ENCODE data around the gene TMEM181.

TMEM181 gene

DNA sequence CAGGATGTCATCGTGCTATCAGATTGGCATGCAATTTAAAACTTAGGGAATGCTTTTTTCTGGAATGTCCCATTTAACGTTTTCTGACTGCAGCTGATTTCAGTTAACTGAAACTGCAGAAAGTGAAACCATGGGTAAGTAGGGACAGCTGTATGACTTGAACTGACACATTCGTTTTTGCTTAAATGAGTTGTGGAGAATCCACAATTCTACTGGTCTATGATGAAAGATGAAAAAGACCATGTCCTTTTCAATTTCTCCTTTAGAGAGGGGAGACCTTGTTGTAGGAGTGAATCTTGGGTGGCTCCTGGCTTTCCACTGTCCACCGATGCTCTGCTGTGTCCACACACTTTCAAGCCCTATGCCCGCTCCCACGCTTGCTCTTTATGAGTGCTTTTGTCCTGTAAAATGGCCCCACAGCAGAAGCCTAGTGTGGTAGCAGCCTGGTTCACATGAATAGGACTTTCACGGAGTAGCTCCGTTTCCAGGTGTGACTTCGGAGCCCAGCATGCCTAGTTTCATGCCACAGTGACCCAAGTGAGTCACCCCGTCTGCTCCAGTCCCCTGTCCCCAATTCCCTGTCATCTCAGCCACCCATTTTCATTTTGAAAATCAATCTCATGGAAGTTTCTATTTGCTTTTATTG is 62.8 kb downstream of the TMEM181 start:
- H3K79me2 ChIP-seq (ENCODE audit: insufficient read depth, low read depth): no peaks in the 10 kb centered on the region
- TF ChIP-seq, protein P1, sequence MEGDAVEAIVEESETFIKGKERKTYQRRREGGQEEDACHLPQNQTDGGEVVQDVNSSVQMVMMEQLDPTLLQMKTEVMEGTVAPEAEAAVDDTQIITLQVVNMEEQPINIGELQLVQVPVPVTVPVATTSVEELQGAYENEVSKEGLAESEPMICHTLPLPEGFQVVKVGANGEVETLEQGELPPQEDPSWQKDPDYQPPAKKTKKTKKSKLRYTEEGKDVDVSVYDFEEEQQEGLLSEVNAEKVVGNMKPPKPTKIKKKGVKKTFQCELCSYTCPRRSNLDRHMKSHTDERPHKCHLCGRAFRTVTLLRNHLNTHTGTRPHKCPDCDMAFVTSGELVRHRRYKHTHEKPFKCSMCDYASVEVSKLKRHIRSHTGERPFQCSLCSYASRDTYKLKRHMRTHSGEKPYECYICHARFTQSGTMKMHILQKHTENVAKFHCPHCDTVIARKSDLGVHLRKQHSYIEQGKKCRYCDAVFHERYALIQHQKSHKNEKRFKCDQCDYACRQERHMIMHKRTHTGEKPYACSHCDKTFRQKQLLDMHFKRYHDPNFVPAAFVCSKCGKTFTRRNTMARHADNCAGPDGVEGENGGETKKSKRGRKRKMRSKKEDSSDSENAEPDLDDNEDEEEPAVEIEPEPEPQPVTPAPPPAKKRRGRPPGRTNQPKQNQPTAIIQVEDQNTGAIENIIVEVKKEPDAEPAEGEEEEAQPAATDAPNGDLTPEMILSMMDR (conservative IDR thresholded peaks at IDR 0.05; ENCODE audit: low read depth, low read length): no peak
- no peak overlapping the region for H3K4me2 ChIP-seq

GRCh38 chr6:158624684-158625682 is 65.1 kb downstream of the TMEM181 start:
- Histone ChIP-seq H3K4me2 (no peak overlapping the region), H3K79me2 (ENCODE audit: insufficient read depth, low read depth) (no peaks in the 10 kb centered on the region), H3K27me3 (ENCODE audit: insufficient read depth, low read depth) (no peaks in the 10 kb centered on the region), H3K27ac (no peak overlapping the region), H3K4me3 (IDR thresholded peaks at IDR 0.05; ENCODE audit: insufficient read depth, low read depth, low read length) (no peak overlapping the region), H4K20me1 (ENCODE audit: insufficient read depth) (no peaks in the 10 kb centered on the region), H3K36me3 (ENCODE audit: insufficient read depth) (no peaks in the 10 kb centered on the region), H3K9ac (no peak overlapping the region), H3K4me1 (ENCODE audit: low read depth, poor library complexity, severe bottlenecking) (peaks cover 19% of the 10 kb centered on the region), H2AFZ (ENCODE audit: low read depth) (no peak overlapping the region)
- TF ChIP-seq, protein P1 (conservative IDR thresholded peaks at IDR 0.05; ENCODE audit: low read depth, low read length): no peak

More for the DNA sequence above, 62.8 kb downstream of the TMEM181 start:
- H3K27ac ChIP-seq: no peak overlapping the region
- no peak overlapping the region for H3K9ac ChIP-seq
- H3K4me1 ChIP-seq (ENCODE audit: low read depth, poor library complexity, severe bottlenecking): peaks cover 8% of the 10 kb centered on the region
- H4K20me1 ChIP-seq (ENCODE audit: insufficient read depth): no peaks in the 10 kb centered on the region
- H2AFZ ChIP-seq (ENCODE audit: low read depth): no peak overlapping the region
- H3K36me3 ChIP-seq (ENCODE audit: insufficient read depth): 0 out of 2 replicates have a peak, but pooled peaks cover 3% of the 10 kb centered on the region
- H3K4me3 ChIP-seq (IDR thresholded peaks at IDR 0.05; ENCODE audit: insufficient read depth, low read depth, low read length): no peak overlapping the region
- H3K27me3 ChIP-seq (ENCODE audit: insufficient read depth, low read depth): no peaks in the 10 kb centered on the region

GRCh38 chr6:158625881-158626305 is 66.0 kb downstream of the TMEM181 start:
- Histone ChIP-seq H3K4me2 (no peak overlapping the region), H3K27ac (no peak overlapping the region), H2AFZ (ENCODE audit: low read depth) (no peak overlapping the region), H4K20me1 (ENCODE audit: insufficient read depth) (no peaks in the 10 kb centered on the region), H3K36me3 (ENCODE audit: insufficient read depth) (no peaks in the 10 kb centered on the region), H3K79me2 (ENCODE audit: insufficient read depth, low read depth) (no peaks in the 10 kb centered on the region), H3K4me3 (IDR thresholded peaks at IDR 0.05; ENCODE audit: insufficient read depth, low read depth, low read length) (no peak overlapping the region), H3K4me1 (ENCODE audit: low read depth, poor library complexity, severe bottlenecking) (peaks cover 21% of the 10 kb centered on the region), H3K9ac (no peak overlapping the region), H3K27me3 (ENCODE audit: insufficient read depth, low read depth) (no peaks in the 10 kb centered on the region)
- TF ChIP-seq, protein P1 (conservative IDR thresholded peaks at IDR 0.05; ENCODE audit: low read depth, low read length): no peak

- H3K27me3 ChIP-seq (ENCODE audit: insufficient read depth, low read depth): no peaks in the 10 kb centered on the region
- TF ChIP-seq, protein P1 (conservative IDR thresholded peaks at IDR 0.05; ENCODE audit: low read depth, low read length): no peak
- no peak overlapping the region for H3K4me2 ChIP-seq
- no peak overlapping the region for H3K27ac ChIP-seq
- H3K9ac ChIP-seq: no peak overlapping the region
- no peak overlapping the region for H3K4me3 ChIP-seq (IDR thresholded peaks at IDR 0.05; ENCODE audit: insufficient read depth, low read depth, low read length)
- no peaks in the 10 kb centered on the region for H4K20me1 ChIP-seq (ENCODE audit: insufficient read depth)
- no peaks in the 10 kb centered on the region for H3K79me2 ChIP-seq (ENCODE audit: insufficient read depth, low read depth)
- H3K36me3 ChIP-seq (ENCODE audit: insufficient read depth): no peaks in the 10 kb centered on the region
- no peak overlapping the region for H2AFZ ChIP-seq (ENCODE audit: low read depth)
- peaks cover 21% of the 10 kb centered on the region for H3K4me1 ChIP-seq (ENCODE audit: low read depth, poor library complexity, severe bottlenecking)
These were observed 66.7 kb downstream of the TMEM181 start for GRCh38 chr6:158626360-158627167.
